T-helper 17 cell (primary cell): ENCODE results near the gene RPL10A. TPM values are rescaled to one million over a fixed set of nuclear protein-coding genes. Genes with fewer than 3 reads are reported as not detected.
A peak's percentile ranks its signal among the peaks of the same experiment; 100 is the strongest.

Source experiments
- ATAC-seq: fragments of 150-1000 bp; cut with Tn5 transposase; 2 replicates; pipeline ENCODE4 v1.10.0; 2021; ENCODE audit warnings: mild to moderate bottlenecking, moderate library complexity
- DNase-seq, 3 donors: peaks; one replicate each; pipeline versions ENCODE4 v3.0.0 to v3.0.0-alpha.2; 2020 to 2021
- H3K9me3 ChIP-seq: one replicate; pipeline ENCODE4 v1.7.0; 2013; ENCODE audit warnings: low read length, mild to moderate bottlenecking; ENCODE audit not compliant: control insufficient read depth, poor library complexity, severe bottlenecking
- H3K27ac Mint-ChIP-seq: one replicate; pipeline ENCODE4 v1.8.0; 2022; ENCODE audit warnings: mild to moderate bottlenecking, moderate library complexity, mixed read lengths
- H3K27me3 Mint-ChIP-seq: one replicate; pipeline ENCODE4 v1.8.0; 2022; ENCODE audit warnings: mixed read lengths
- H3K36me3 Mint-ChIP-seq: one replicate; pipeline ENCODE4 v1.8.0; 2022; ENCODE audit warnings: low read depth, mixed read lengths
- H3K4me1 Mint-ChIP-seq: one replicate; pipeline ENCODE4 v1.8.0; 2022; ENCODE audit warnings: mild to moderate bottlenecking, mixed read lengths
- H3K4me3 Mint-ChIP-seq: one replicate; pipeline ENCODE4 v1.8.0; 2022; ENCODE audit warnings: mild to moderate bottlenecking, moderate library complexity, mixed read lengths
- total RNA-seq, 4 donors: library from RNA in 2 of 4; stranded (reverse) in 2 of 4; gene quantifications; one replicate each; pipeline ENCODE4 v1.2.3 and lab custom pipeline; 2022 to 2026

The RPL10A gene
- total RNA-seq, 2 donors from 2014 or later, result 2,096 to 2,128 TPM

GRCh38 chr6:35453236-35453635, 15.0 kb upstream of the RPL10A start:
- no peaks in the 10 kb centered on the region for H3K27me3 Mint-ChIP-seq
- peak overlapping the region; percentile 84 for H3K4me3 Mint-ChIP-seq
- no peak for ATAC-seq
- peaks cover 29% of the 10 kb centered on the region for H3K4me1 Mint-ChIP-seq
- peaks cover 6% of the 10 kb centered on the region for H3K36me3 Mint-ChIP-seq
- H3K27ac Mint-ChIP-seq, result no peak overlapping the region
- no peak for DNase-seq
- no peaks in the 10 kb centered on the region for H3K9me3 ChIP-seq

GRCh38 chr6:35454391-35455110, 13.7 kb upstream of the RPL10A start:
- ATAC-seq, result no peak
- H3K9me3 ChIP-seq, result no peaks in the 10 kb centered on the region
- Mint-ChIP-seq H3K27me3 (no peaks in the 10 kb centered on the region), H3K4me3 (no peak overlapping the region), H3K27ac (peak overlapping the region; percentile 62), H3K4me1 (peaks cover 26% of the 10 kb centered on the region), H3K36me3 (peaks cover 10% of the 10 kb centered on the region)
- no peak for DNase-seq

GRCh38 chr6:35457907-35458306, 10.3 kb upstream of the RPL10A start:
- H3K4me3 Mint-ChIP-seq, result no peak overlapping the region

GRCh38 chr6:35461270-35461669, 6.9 kb upstream of the RPL10A start:
- Mint-ChIP-seq H3K4me1 (peaks cover 3% of the 10 kb centered on the region), H3K27ac (no peak overlapping the region), H3K27me3 (no peaks in the 10 kb centered on the region), H3K4me3 (no peak overlapping the region), H3K36me3 (peaks cover 12% of the 10 kb centered on the region)
- DNase-seq (no peak), ATAC-seq (no peak)
- no peaks in the 10 kb centered on the region for H3K9me3 ChIP-seq

More at GRCh38 chr6:35457907-35458306, 10.3 kb upstream of the RPL10A start:
- H3K36me3 Mint-ChIP-seq, result peaks cover 13% of the 10 kb centered on the region
- H3K9me3 ChIP-seq, result no peaks in the 10 kb centered on the region
- H3K4me1 Mint-ChIP-seq, result peaks cover 15% of the 10 kb centered on the region
- ATAC-seq, result no peak
- peak overlapping the region; percentile 70 for H3K27ac Mint-ChIP-seq
- no peaks in the 10 kb centered on the region for H3K27me3 Mint-ChIP-seq
- DNase-seq, result no peak

GRCh38 chr6:35463292-35463691, 4.9 kb upstream of the RPL10A start:
- Mint-ChIP-seq H3K27ac (no peak overlapping the region), H3K27me3 (no peaks in the 10 kb centered on the region), H3K36me3 (peaks cover 12% of the 10 kb centered on the region), H3K4me3 (no peak overlapping the region), H3K4me1 (peaks cover 12% of the 10 kb centered on the region)
- no peak for ATAC-seq
- H3K9me3 ChIP-seq, result no peaks in the 10 kb centered on the region
- no peak for DNase-seq

GRCh38 chr6:35465646-35466045, 2.6 kb upstream of the RPL10A start:
- H3K27ac Mint-ChIP-seq, result no peak overlapping the region

GRCh38 chr6:35468980-35469750, 964 bp downstream of the RPL10A start:
- ATAC-seq, result peak; percentile 5
- Mint-ChIP-seq H3K36me3 (peaks cover 5% of the 10 kb centered on the region), H3K27ac (peak overlapping the region; percentile 94), H3K27me3 (no peaks in the 10 kb centered on the region), H3K4me3 (peak overlapping the region; percentile 98), H3K4me1 (peaks cover 37% of the 10 kb centered on the region)
- peak in 1 of 3 donors; percentile 22 for DNase-seq
- no peaks in the 10 kb centered on the region for H3K9me3 ChIP-seq

More at GRCh38 chr6:35465646-35466045, 2.6 kb upstream of the RPL10A start:
- no peaks in the 10 kb centered on the region for H3K27me3 Mint-ChIP-seq
- H3K9me3 ChIP-seq, result no peaks in the 10 kb centered on the region
- ATAC-seq, result no peak
- DNase-seq, result no peak
- H3K36me3 Mint-ChIP-seq, result peaks cover 8% of the 10 kb centered on the region
- no peak overlapping the region for H3K4me3 Mint-ChIP-seq
- H3K4me1 Mint-ChIP-seq, result peaks cover 29% of the 10 kb centered on the region

- H3K4me3 Mint-ChIP-seq, result peak overlapping the region; percentile 98
- H3K4me1 Mint-ChIP-seq, result peaks cover 37% of the 10 kb centered on the region
Observed at GRCh38 chr6:35469751-35470662, 1.8 kb downstream of the RPL10A start.

GRCh38 chr6:35470663-35471120, 2.5 kb downstream of the RPL10A start:
- ATAC-seq, result no peak
- peak overlapping the region; percentile 98 for H3K4me3 Mint-ChIP-seq
- H3K27ac Mint-ChIP-seq, result peak overlapping the region; percentile 94
- DNase-seq, result no peak
- H3K27me3 Mint-ChIP-seq, result no peaks in the 10 kb centered on the region
- H3K9me3 ChIP-seq, result no peaks in the 10 kb centered on the region
- peaks cover 37% of the 10 kb centered on the region for H3K4me1 Mint-ChIP-seq
- peaks cover 5% of the 10 kb centered on the region for H3K36me3 Mint-ChIP-seq

More at GRCh38 chr6:35469751-35470662, 1.8 kb downstream of the RPL10A start:
- no peaks in the 10 kb centered on the region for H3K9me3 ChIP-seq
- H3K36me3 Mint-ChIP-seq, result peaks cover 5% of the 10 kb centered on the region
- ATAC-seq (no peak), DNase-seq (no peak)
- peak overlapping the region; percentile 94 for H3K27ac Mint-ChIP-seq
- H3K27me3 Mint-ChIP-seq, result no peaks in the 10 kb centered on the region

- Mint-ChIP-seq H3K27me3 (no peaks in the 10 kb centered on the region), H3K4me3 (no peak overlapping the region), H3K27ac (peak overlapping the region; percentile 94), H3K4me1 (peaks cover 37% of the 10 kb centered on the region), H3K36me3 (peaks cover 5% of the 10 kb centered on the region)
- ATAC-seq, result no peak
- H3K9me3 ChIP-seq, result no peaks in the 10 kb centered on the region
- no peak for DNase-seq
Observed at GRCh38 chr6:35471836-35472345, 3.7 kb downstream of the RPL10A start.

- Mint-ChIP-seq H3K4me3 (no peak overlapping the region), H3K27me3 (no peaks in the 10 kb centered on the region), H3K36me3 (peaks cover 5% of the 10 kb centered on the region), H3K27ac (no peak overlapping the region), H3K4me1 (peaks cover 28% of the 10 kb centered on the region)
- ATAC-seq, result no peak
- no peaks in the 10 kb centered on the region for H3K9me3 ChIP-seq
- DNase-seq, result no peak
Observed at GRCh38 chr6:35473075-35473849, 5.1 kb downstream of the RPL10A start.

- no peak for ATAC-seq
- H3K27ac Mint-ChIP-seq, result no peak overlapping the region
- no peak for DNase-seq
- H3K36me3 Mint-ChIP-seq, result peaks cover 5% of the 10 kb centered on the region
- no peaks in the 10 kb centered on the region for H3K9me3 ChIP-seq
- H3K27me3 Mint-ChIP-seq, result no peaks in the 10 kb centered on the region
- peaks cover 27% of the 10 kb centered on the region for H3K4me1 Mint-ChIP-seq
- no peak overlapping the region for H3K4me3 Mint-ChIP-seq
Observed at GRCh38 chr6:35473850-35474130, 5.6 kb downstream of the RPL10A start.
